ENCODE measurements around the gene PLA2G3. TPM values are rescaled to one million over a fixed set of nuclear protein-coding genes. Genes with fewer than 3 reads are reported as not detected.

Gene PLA2G3
- total RNA-seq = not detected

GRCh38 chr22:31139866-31140716 is at the start of gene PLA2G3:
Gene PLA2G3 (minus strand): TSS chr22:31140508. CDS start chr22:31140354, 154 bp downstream.
- no peak within 1 kb of the TSS for H3K27ac ChIP-seq
- H3K36me3 ChIP-seq = no peaks in the 10 kb centered on the region
- H3K4me1 ChIP-seq = peaks cover 0 to 12% of the 10 kb centered on the region in 2 donors
- H3K4me3 ChIP-seq = no peak within 1 kb of the TSS
- no peaks in the 10 kb centered on the region for H3K9me3 ChIP-seq
- TF ChIP-seq CTCF (IDR thresholded peaks at IDR 0.05) = no peak
- no peaks in the 10 kb centered on the region for H3K27me3 ChIP-seq
- DNase-seq (ENCODE audit: low spot score) = no peak

GRCh38 chr22:31187627-31188026 is 47.3 kb upstream of the PLA2G3 start:
- peaks cover 6% of the 10 kb centered on the region for H3K36me3 ChIP-seq
- no peak for TF ChIP-seq CTCF (IDR thresholded peaks at IDR 0.05)
- no peak for DNase-seq (ENCODE audit: low spot score)
- H3K4me3 ChIP-seq = no peak overlapping the region
- no peaks in the 10 kb centered on the region for H3K9me3 ChIP-seq
- H3K4me1 ChIP-seq = no peaks in the 10 kb centered on the region
- H3K27ac ChIP-seq = no peak overlapping the region
- H3K27me3 ChIP-seq = no peaks in the 10 kb centered on the region

- DNase-seq (ENCODE audit: low spot score) = no peak
- Histone ChIP-seq H3K36me3 (peaks cover 6% of the 10 kb centered on the region), H3K9me3 (no peaks in the 10 kb centered on the region), H3K27me3 (no peaks in the 10 kb centered on the region), H3K4me1 (no peaks in the 10 kb centered on the region), H3K27ac (no peak overlapping the region), H3K4me3 (no peak overlapping the region)
- no peak for TF ChIP-seq CTCF (IDR thresholded peaks at IDR 0.05)
These were observed 44.7 kb upstream of the PLA2G3 start for GRCh38 chr22:31185056-31185455.

GRCh38 chr22:31184015-31184414 is 43.7 kb upstream of the PLA2G3 start:
- H3K9me3 ChIP-seq = no peaks in the 10 kb centered on the region
- H3K4me3 ChIP-seq = no peak overlapping the region
- peaks cover 6% of the 10 kb centered on the region for H3K36me3 ChIP-seq
- no peaks in the 10 kb centered on the region for H3K27me3 ChIP-seq
- no peak overlapping the region for H3K27ac ChIP-seq
- no peak for TF ChIP-seq CTCF (IDR thresholded peaks at IDR 0.05)
- no peak for DNase-seq (ENCODE audit: low spot score)
- H3K4me1 ChIP-seq = peaks cover 0 to 8% of the 10 kb centered on the region in 2 donors

- no peak for DNase-seq (ENCODE audit: low spot score)
- H3K36me3 ChIP-seq = peaks cover 22% of the 10 kb centered on the region
- H3K9me3 ChIP-seq = no peaks in the 10 kb centered on the region
- no peaks in the 10 kb centered on the region for H3K27me3 ChIP-seq
- no peak overlapping the region for H3K4me3 ChIP-seq
- H3K4me1 ChIP-seq = peaks cover 0 to 11% of the 10 kb centered on the region in 2 donors
- no peak for TF ChIP-seq CTCF (IDR thresholded peaks at IDR 0.05)
- H3K27ac ChIP-seq = no peak overlapping the region
These were observed 39.0 kb upstream of the PLA2G3 start for GRCh38 chr22:31179345-31179744.
